ENCODE data around the gene MAMDC4.

The MAMDC4 gene

DNA sequence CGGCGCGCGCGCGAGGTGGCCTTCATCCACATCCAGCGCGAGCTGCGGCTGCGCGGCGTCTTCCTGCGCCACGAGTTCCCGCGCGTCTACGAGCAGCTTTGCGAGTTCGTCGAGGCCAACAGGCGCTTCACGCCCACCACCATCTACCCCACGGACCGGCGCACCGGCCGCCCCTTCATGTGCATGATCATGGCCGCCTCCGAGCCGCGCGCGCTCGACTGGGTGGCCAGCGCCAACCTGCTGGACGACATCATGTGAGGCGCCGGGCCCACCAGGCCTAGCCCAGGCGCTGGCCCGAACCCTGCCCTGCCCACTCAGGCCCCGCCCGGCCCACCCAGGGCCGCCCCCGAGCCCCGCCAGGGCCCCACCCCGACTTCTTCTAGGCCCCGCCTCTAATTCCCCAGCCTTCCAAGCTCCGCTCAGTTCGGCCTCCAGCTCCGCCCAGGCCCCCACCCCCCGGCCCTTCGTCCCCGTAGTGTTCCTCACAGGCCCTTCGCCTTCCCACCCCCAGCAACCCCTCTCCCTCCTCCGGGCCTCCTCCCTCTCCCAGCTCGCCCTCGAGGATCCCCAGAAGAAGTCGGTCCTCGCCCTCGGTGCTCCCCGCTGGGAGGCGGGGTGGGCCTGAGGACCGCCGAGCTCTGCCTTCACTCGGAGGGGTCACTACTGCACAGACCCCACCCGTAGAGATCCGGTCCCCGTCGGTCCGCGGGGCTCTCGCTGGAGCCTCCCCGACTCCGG is 4.9 kb upstream of the MAMDC4 start:
- peak overlapping the region; percentile 99 for H3K4me3 ChIP-seq (ENCODE audit: low read depth, low read length)
- DNase-seq (ENCODE audit: low read depth) = no peak
- TF ChIP-seq CTCF (IDR thresholded peaks at IDR 0.05; ENCODE audit: control insufficient read depth, extremely low read depth, insufficient read depth) = no peak

- no peak for TF ChIP-seq CTCF (IDR thresholded peaks at IDR 0.05; ENCODE audit: control insufficient read depth, extremely low read depth, insufficient read depth)
- DNase-seq (ENCODE audit: low read depth) = peak; percentile 58
- H3K4me3 ChIP-seq (ENCODE audit: low read depth, low read length) = peak overlapping the region; percentile 99
These were observed 4.2 kb upstream of the MAMDC4 start for GRCh38 chr9:136847826-136848392.

- peak overlapping the region; percentile 99 for H3K4me3 ChIP-seq (ENCODE audit: low read depth, low read length)
- no peak for TF ChIP-seq CTCF (IDR thresholded peaks at IDR 0.05; ENCODE audit: control insufficient read depth, extremely low read depth, insufficient read depth)
- no peak for DNase-seq (ENCODE audit: low read depth)
These were observed 3.6 kb upstream of the MAMDC4 start for GRCh38 chr9:136848393-136849037.

DNA sequence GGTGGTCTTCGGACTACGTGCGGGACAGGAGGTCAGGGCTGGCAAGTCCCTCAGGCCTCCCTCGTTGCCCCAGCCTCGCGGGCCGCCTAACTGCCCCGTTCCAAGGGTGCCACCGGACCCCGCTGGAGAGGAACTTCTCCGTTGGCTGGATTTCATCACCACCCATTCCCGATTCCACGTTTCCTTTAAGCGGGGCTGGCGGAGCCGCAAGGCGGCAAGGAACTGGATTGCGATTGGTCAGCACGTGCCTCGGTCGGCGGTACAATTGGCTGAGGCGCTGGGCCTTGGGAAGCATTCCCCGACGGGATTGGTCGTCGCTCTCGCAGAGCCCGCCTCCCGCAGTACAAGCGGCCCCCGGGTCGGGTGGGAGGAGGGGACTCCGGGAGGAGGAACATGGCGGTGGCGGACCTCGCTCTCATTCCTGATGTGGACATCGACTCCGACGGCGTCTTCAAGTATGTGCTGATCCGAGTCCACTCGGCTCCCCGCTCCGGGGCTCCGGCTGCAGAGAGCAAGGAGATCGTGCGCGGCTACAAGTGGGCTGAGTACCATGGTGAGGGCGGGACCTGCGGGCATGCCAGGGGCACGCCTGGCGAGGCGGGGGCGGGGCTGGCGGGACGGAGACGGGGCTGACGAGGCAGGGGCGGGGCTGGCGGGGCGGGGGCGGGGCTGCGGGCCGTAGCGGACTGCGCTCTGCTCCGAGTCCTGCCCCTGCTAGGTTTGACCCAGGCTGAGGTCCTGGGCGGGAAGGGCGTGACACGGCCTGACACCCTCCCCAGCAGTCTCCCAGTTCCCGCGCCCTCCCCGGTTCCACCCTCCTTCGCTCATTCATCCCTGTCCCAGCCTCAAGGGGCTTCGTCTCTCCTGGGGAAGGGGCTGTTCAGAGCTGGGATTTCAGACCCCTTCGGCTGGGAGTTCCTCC is 2.8 kb upstream of the MAMDC4 start, which contains the start of gene PHPT1:
TSS of gene PHPT1 (plus strand) at position 372 of the 922 bp plus-strand sequence. CDS start at position 394, 22 bp downstream.
- peak; percentile 97 for DNase-seq (ENCODE audit: low read depth)
- peak within 1 kb of the TSS; percentile 99 for H3K4me3 ChIP-seq (ENCODE audit: low read depth, low read length)
- no peak for TF ChIP-seq CTCF (IDR thresholded peaks at IDR 0.05; ENCODE audit: control insufficient read depth, extremely low read depth, insufficient read depth)

DNA sequence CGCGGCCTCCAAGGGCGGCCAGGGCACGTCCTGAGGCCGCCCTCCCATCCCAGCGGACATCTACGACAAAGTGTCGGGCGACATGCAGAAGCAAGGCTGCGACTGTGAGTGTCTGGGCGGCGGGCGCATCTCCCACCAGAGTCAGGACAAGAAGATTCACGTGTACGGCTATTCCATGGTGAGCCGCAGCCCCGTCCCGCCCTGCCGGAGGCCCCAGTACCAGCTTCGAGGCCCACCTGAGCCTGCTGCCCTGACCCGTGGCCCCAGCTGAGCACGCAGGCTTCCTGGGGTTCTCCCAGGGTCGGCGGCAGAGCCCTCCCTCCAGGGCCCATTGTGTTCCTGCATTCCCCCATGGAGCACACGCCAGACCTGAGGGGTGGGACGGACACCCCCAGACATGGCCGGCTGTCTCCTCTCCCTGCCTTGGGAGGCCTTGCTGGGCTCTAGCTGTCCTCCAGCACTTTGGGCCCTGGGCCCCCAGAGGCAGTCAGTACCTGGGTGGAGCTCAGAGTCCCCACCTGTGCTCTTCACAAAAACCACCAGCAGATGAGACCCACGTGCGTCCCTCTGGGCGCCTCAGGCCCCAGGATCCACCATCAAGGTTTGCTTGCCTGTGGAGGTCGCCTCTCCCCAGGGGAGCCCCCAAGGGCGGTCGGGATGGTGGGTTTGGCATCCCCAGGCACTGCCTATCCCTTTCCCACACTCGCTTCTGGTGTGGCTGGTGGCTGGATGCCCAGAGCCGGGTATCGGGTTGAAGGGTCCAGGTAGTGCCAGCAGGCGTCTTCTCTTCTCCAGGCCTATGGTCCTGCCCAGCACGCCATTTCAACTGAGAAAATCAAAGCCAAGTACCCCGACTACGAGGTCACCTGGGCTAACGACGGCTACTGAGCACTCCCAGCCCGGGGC is 1.9 kb upstream of the MAMDC4 start:
- no peak for DNase-seq (ENCODE audit: low read depth)
- TF ChIP-seq CTCF (IDR thresholded peaks at IDR 0.05; ENCODE audit: control insufficient read depth, extremely low read depth, insufficient read depth) = no peak
- H3K4me3 ChIP-seq (ENCODE audit: low read depth, low read length) = peak overlapping the region; percentile 99
